K562 (cell line): ENCODE results near the gene ADIPOR1.

Experiments used
- AFF4 ChIP-seq: sonication (generic); formaldehyde crosslinking; IDR thresholded peaks from 2 replicates; pipeline ENCODE4 v1.8.0; 2023; ENCODE audit warnings: mild to moderate bottlenecking, missing genetic modification reagents
- CREB3L1 ChIP-seq: fragments of 450-650 bp; IDR thresholded peaks from 2 replicates; pipeline ENCODE4 v1.6.1; 2014; ENCODE audit warnings: low read depth, mild to moderate bottlenecking, moderate library complexity, borderline replicate concordance
- DPF2 ChIP-seq: fragments of 450-650 bp; IDR thresholded peaks from 2 replicates; pipeline ENCODE4 v1.6.1; 2016
- GTF3C2 ChIP-seq: IDR thresholded peaks from 3 replicates; pipeline ENCODE4 v1.6.1; 2011; ENCODE audit warnings: borderline replicate concordance, mild to moderate bottlenecking, moderate library complexity; ENCODE audit not compliant: insufficient read length; ENCODE audit errors: extremely low read depth
- POLR2A ChIP-seq: fragments of 450-650 bp; conservative IDR thresholded peaks from 2 replicates; pipeline ENCODE4 v1.6.1; 2016
- POLR2AphosphoS2 ChIP-seq: IDR thresholded peaks from 2 replicates; pipeline ENCODE4 v1.6.1; 2012; ENCODE audit warnings: low read length, improper control_type of control experiment
- TF ChIP-seq, protein P1 (sequence below): fragments of 450-650 bp; conservative IDR thresholded peaks from 2 replicates; pipeline ENCODE4 v1.6.1; 2016; ENCODE audit warnings: missing genetic modification characterization, low read depth, mild to moderate bottlenecking, missing compliant biosample characterization, moderate library complexity

GRCh38 chr1:202942426-202942825 lies 15.7 kb downstream of the ADIPOR1 start:
- TF ChIP-seq, protein P1, sequence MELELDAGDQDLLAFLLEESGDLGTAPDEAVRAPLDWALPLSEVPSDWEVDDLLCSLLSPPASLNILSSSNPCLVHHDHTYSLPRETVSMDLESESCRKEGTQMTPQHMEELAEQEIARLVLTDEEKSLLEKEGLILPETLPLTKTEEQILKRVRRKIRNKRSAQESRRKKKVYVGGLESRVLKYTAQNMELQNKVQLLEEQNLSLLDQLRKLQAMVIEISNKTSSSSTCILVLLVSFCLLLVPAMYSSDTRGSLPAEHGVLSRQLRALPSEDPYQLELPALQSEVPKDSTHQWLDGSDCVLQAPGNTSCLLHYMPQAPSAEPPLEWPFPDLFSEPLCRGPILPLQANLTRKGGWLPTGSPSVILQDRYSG (tag): no peak
- TF ChIP-seq DPF2 (no peak), POLR2AphosphoS2 (no peak), POLR2A (no peak), GTF3C2 (no peak), CREB3L1 (no peak), AFF4 (CRISPR knock-in tag) (no peak)
